Bronchial epithelial cell (primary cell): Measurements from ENCODE around the gene PPP1R14C. TPM values are rescaled to one million over a fixed set of nuclear protein-coding genes. Genes with fewer than 3 reads are reported as not detected.
"Not testable (repeated sequence)": the region's sequence is repeated elsewhere in the genome, so short reads cannot be mapped to it uniquely, and the experiment has no call there.

ENCODE experiments used
- DNase-seq: peaks from one replicate; pipeline ENCODE4 v3.0.0-alpha.2; 2010; ENCODE audit warnings: low read depth
- FAIRE-seq: peaks from 2 replicates; lab custom pipeline; 2011; peaks lifted over from hg19 to GRCh38; lab: Jason Lieb, UNC
- H3K27me3 ChIP-seq: 2 replicates; pipeline ENCODE4 v1.5.1; 2011; ENCODE audit warnings: low read length; ENCODE audit not compliant: control insufficient read depth, insufficient read depth
- H3K36me3 ChIP-seq: 2 replicates; pipeline ENCODE4 v1.5.1; 2011; ENCODE audit warnings: low read length; ENCODE audit not compliant: control insufficient read depth, insufficient read depth
- H3K4me3 ChIP-seq: 2 replicates; pipeline ENCODE4 v1.5.1; 2011; ENCODE audit warnings: mild to moderate bottlenecking, low read depth, low read length, control low read depth
- CTCF ChIP-seq: IDR thresholded peaks from 2 replicates; pipeline ENCODE4 v1.5.1; 2011; ENCODE audit warnings: mild to moderate bottlenecking, moderate library complexity, low read length, control low read depth, inconsistent platforms; ENCODE audit not compliant: insufficient read depth, severe bottlenecking
- total RNA-seq: library from RNA; depleted of rRNA; stranded (reverse); fragments of >200 nt; gene quantifications from 2 replicates; pipeline ENCODE4 v1.2.1, GENCODE V29; 2014

Gene PPP1R14C
- total RNA-seq, 1 donor from 2014 or later, result 72.1 TPM

DNA sequence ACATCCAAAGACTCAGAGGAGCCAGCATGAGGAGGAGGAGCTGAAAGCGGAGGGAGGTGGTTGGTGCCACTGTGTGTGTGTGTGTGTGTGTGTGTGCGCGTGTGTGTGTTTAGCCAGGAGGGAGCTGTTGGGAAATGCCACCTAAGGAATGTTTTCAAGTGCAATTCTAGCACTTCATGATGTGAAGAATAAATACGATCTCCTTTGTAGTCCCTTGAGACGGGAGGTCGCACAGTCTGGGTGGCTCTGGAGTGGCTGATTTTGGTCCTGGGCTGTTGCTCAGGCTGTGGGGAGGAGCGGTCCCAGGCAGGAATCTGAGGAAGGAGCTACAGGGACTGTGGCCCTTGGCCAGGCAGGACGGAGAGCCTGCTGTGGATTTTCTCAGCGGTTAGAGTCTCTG, 93.7 kb downstream of the PPP1R14C start:
- H3K27me3 ChIP-seq, result no peaks in the 10 kb centered on the region
- H3K36me3 ChIP-seq, result peaks cover 6% of the 10 kb centered on the region
- DNase-seq (no peak), FAIRE-seq (peak; percentile 50)
- TF ChIP-seq CTCF, result no peak
- H3K4me3 ChIP-seq, result no peak overlapping the region

- FAIRE-seq (no peak), DNase-seq (no peak)
- no peak overlapping the region for H3K4me3 ChIP-seq
- no peak for TF ChIP-seq CTCF
- H3K36me3 ChIP-seq, result peaks cover 6% of the 10 kb centered on the region
- H3K27me3 ChIP-seq, result no peaks in the 10 kb centered on the region
Measured at GRCh38 chr6:150237626-150238025, 94.8 kb downstream of the PPP1R14C start.

DNA sequence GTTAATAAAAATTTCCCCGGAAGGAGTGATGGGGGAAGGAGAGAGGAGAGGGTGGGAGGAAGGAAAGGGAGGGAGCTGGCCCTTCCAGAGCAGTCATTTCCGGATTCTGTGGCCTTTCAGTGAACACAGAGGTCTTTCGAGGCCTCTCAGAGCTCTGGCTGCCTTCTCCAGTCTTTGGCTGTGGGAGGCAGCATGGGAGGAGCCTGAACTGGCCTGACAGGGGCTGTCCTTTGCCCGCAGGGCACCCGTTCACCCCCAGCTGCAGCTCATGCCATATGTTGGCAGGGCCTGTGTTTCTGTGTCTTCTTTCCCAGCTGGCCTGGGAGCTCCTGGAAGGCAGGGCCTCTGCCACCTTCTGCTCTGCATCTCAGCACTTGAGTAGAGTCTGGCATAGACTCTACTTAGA, 95.5 kb downstream of the PPP1R14C start:
- peaks cover 6% of the 10 kb centered on the region for H3K36me3 ChIP-seq
- DNase-seq (no peak), FAIRE-seq (no peak)
- H3K27me3 ChIP-seq, result no peaks in the 10 kb centered on the region
- no peak overlapping the region for H3K4me3 ChIP-seq
- no peak for TF ChIP-seq CTCF

- DNase-seq (no peak), FAIRE-seq (no peak)
- H3K4me3 ChIP-seq, result no peak overlapping the region
- no peaks in the 10 kb centered on the region for H3K27me3 ChIP-seq
- TF ChIP-seq CTCF, result no peak
- peaks cover 4% of the 10 kb centered on the region for H3K36me3 ChIP-seq
Measured at GRCh38 chr6:150238846-150239407, 96.1 kb downstream of the PPP1R14C start.

- DNase-seq, H3K27me3 ChIP-seq, FAIRE-seq, H3K4me3 ChIP-seq, H3K36me3 ChIP-seq: not testable (repeated sequence)
Measured at GRCh38 chr6:150241756-150242155, 98.9 kb downstream of the PPP1R14C start.

- no peak for FAIRE-seq
- H3K36me3 ChIP-seq, result no peaks in the 10 kb centered on the region
- TF ChIP-seq CTCF, result no peak
Measured at GRCh38 chr6:150243620-150244314, 100.9 kb downstream of the PPP1R14C start.

More at GRCh38 chr6:150243620-150244314, 100.9 kb downstream of the PPP1R14C start:
- no peak for DNase-seq
- Histone ChIP-seq H3K4me3 (no peak overlapping the region), H3K27me3 (no peaks in the 10 kb centered on the region)
